ENCODE data around the gene GPRC5D. TPM values are rescaled to one million over a fixed set of nuclear protein-coding genes. Genes with fewer than 3 reads are reported as not detected.

The GPRC5D gene
- total RNA-seq, 1 experiment from 2014 or later: not detected

- peak overlapping the region; percentile 76 for H3K27ac Mint-ChIP-seq (ENCODE audit: unreplicated experiment)
- H3K4me1 Mint-ChIP-seq (ENCODE audit: low read depth, unreplicated experiment): peaks cover 61% of the 10 kb centered on the region
- H3K36me3 Mint-ChIP-seq (ENCODE audit: insufficient read depth, unreplicated experiment): peaks cover 99% of the 10 kb centered on the region
- BruUV-seq (replicated peaks): no TSS peak
- no peak for TF ChIP-seq CTCF (IDR thresholded peaks at IDR 0.05; ENCODE audit: unreplicated experiment)
- CTCF ChIA-PET: interaction anchor here (1.3 kb wide), 1 partner anchor 86 kb away, joined by 3 read pairs; the partner anchor contains the start of gene DDX47
- intact Hi-C loops (cut with micrococcal nuclease; ENCODE audit: unreplicated experiment): loop anchor here (5.0 kb wide), 1 partner anchor 177 kb away; no protein-coding TSS in a partner anchor
- no peaks in the 10 kb centered on the region for H3K27me3 Mint-ChIP-seq (ENCODE audit: unreplicated experiment)
- DNase-seq: no peak
- no peaks in the 10 kb centered on the region for H3K9me3 Mint-ChIP-seq (ENCODE audit: low read depth, unreplicated experiment)
- peak overlapping the region; percentile 95 for H3K4me3 Mint-ChIP-seq (ENCODE audit: low read depth, unreplicated experiment)
Measured at GRCh38 chr12:12898911-12899511, 53.0 kb downstream of the GPRC5D start.

- BruUV-seq (replicated peaks): no TSS peak
- no peak for DNase-seq
- peak overlapping the region; percentile 95 for H3K4me3 Mint-ChIP-seq (ENCODE audit: low read depth, unreplicated experiment)
- H3K27me3 Mint-ChIP-seq (ENCODE audit: unreplicated experiment): no peaks in the 10 kb centered on the region
- H3K27ac Mint-ChIP-seq (ENCODE audit: unreplicated experiment): peak overlapping the region; percentile 76
- H3K9me3 Mint-ChIP-seq (ENCODE audit: low read depth, unreplicated experiment): no peaks in the 10 kb centered on the region
- intact Hi-C loops (cut with micrococcal nuclease; ENCODE audit: unreplicated experiment): loop anchor here (5.0 kb wide), 1 partner anchor 176 kb away; no protein-coding TSS in a partner anchor
- peaks cover 53% of the 10 kb centered on the region for H3K4me1 Mint-ChIP-seq (ENCODE audit: low read depth, unreplicated experiment)
- CTCF ChIA-PET: interaction anchor here (1.0 to 1.3 kb wide), 3 partner anchors 14 to 85 kb away, joined by 3 to 6 read pairs (median 3); partner anchors contain the start of gene DDX47
- no peak for TF ChIP-seq CTCF (IDR thresholded peaks at IDR 0.05; ENCODE audit: unreplicated experiment)
- peaks cover 99% of the 10 kb centered on the region for H3K36me3 Mint-ChIP-seq (ENCODE audit: insufficient read depth, unreplicated experiment)
Measured at GRCh38 chr12:12898136-12898717, 53.7 kb downstream of the GPRC5D start.

GRCh38 chr12:12897302-12897701 lies 54.7 kb downstream of the GPRC5D start:
- H3K4me1 Mint-ChIP-seq (ENCODE audit: low read depth, unreplicated experiment): peaks cover 52% of the 10 kb centered on the region
- intact Hi-C loops (cut with micrococcal nuclease; ENCODE audit: unreplicated experiment): loop anchor here (5.0 kb wide), 1 partner anchor 175 kb away; no protein-coding TSS in a partner anchor

GRCh38 chr12:12896260-12896659 lies 55.7 kb downstream of the GPRC5D start:
- intact Hi-C loops (cut with micrococcal nuclease; ENCODE audit: unreplicated experiment): loop anchor here (5.0 kb wide), 1 partner anchor 174 kb away; no protein-coding TSS in a partner anchor
- Mint-ChIP-seq H3K9me3 (ENCODE audit: low read depth, unreplicated experiment) (no peaks in the 10 kb centered on the region), H3K4me3 (ENCODE audit: low read depth, unreplicated experiment) (peak overlapping the region; percentile 95), H3K27me3 (ENCODE audit: unreplicated experiment) (no peaks in the 10 kb centered on the region), H3K4me1 (ENCODE audit: low read depth, unreplicated experiment) (peaks cover 41% of the 10 kb centered on the region), H3K36me3 (ENCODE audit: insufficient read depth, unreplicated experiment) (peaks cover 99% of the 10 kb centered on the region), H3K27ac (ENCODE audit: unreplicated experiment) (peak overlapping the region; percentile 76)
- BruUV-seq (replicated peaks): TSS peak; percentile 0
- DNase-seq: no peak
- CTCF ChIA-PET: interaction anchor here (0.7 to 1.4 kb wide), 2 partner anchors 54 to 61 kb away, joined by 4 to 5 read pairs; no protein-coding TSS in a partner anchor
- no peak for TF ChIP-seq CTCF (IDR thresholded peaks at IDR 0.05; ENCODE audit: unreplicated experiment)

More at GRCh38 chr12:12897302-12897701, 54.7 kb downstream of the GPRC5D start:
- H3K27ac Mint-ChIP-seq (ENCODE audit: unreplicated experiment): peak overlapping the region; percentile 76
- CTCF ChIA-PET: interaction anchor here (1.2 to 1.4 kb wide), 2 partner anchors 13 to 62 kb away, joined by 3 to 5 read pairs; no protein-coding TSS in a partner anchor
- BruUV-seq (replicated peaks): no TSS peak
- no peak for DNase-seq
- no peaks in the 10 kb centered on the region for H3K9me3 Mint-ChIP-seq (ENCODE audit: low read depth, unreplicated experiment)
- peaks cover 99% of the 10 kb centered on the region for H3K36me3 Mint-ChIP-seq (ENCODE audit: insufficient read depth, unreplicated experiment)
- TF ChIP-seq CTCF (IDR thresholded peaks at IDR 0.05; ENCODE audit: unreplicated experiment): no peak
- H3K27me3 Mint-ChIP-seq (ENCODE audit: unreplicated experiment): no peaks in the 10 kb centered on the region
- peak overlapping the region; percentile 95 for H3K4me3 Mint-ChIP-seq (ENCODE audit: low read depth, unreplicated experiment)
